Measurements from ENCODE around the gene C19orf33. TPM values are rescaled to one million over a fixed set of nuclear protein-coding genes. Genes with fewer than 3 reads are reported as not detected.

Gene C19orf33
- total RNA-seq, 1 experiment from 2014 or later = 135 TPM

DNA sequence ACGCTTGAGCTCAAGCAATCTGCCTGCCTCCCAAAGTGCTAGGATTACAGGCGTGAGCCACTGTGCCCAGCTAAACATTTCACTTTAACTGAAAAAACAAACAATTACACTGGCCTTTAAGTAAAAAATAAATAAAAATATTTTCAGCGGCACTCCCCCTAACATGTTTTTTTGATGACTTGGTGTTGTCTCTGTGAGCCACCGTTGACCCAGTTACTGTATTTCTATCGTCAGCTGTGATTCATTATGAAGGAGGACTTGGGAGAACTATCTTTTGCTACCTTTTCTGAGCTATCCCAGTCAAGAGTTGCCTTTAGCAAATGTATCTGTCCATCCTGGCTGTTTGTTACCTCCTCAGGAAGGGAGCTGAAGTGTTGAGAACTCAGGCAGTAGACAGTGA, 18.5 kb upstream of the C19orf33 start:
- ChIA-PET RAD21 (ENCODE audit: low non-redundant PET in 1 of 2, low total read pairs in 2 of 2, uncharacterized antibody in 2 of 2, unreplicated experiment in 2 of 2) (no interaction called here), CTCF (no interaction called here), POLR2A (interaction anchor here (1.3 kb wide), 1 partner anchor 21 kb away, joined by 12 read pairs; the partner anchor contains the start of gene SPINT2)
- BruUV-seq (replicated peaks) = no TSS peak
- H3K79me2 ChIP-seq (ENCODE audit: insufficient read depth, low read length) = peaks cover 55% of the 10 kb centered on the region
- intact Hi-C loops (cut with micrococcal nuclease) = no loop called here
- H2AFZ ChIP-seq (ENCODE audit: low read depth, low read length, poor library complexity, severe bottlenecking) = no peak overlapping the region
- H3K9me3 ChIP-seq (ENCODE audit: control insufficient read depth in 1 of 2, insufficient read depth in 1 of 2, low read depth in 1 of 2, low read length in 2 of 2) = no peaks in the 10 kb centered on the region
- H3K4me1 ChIP-seq (ENCODE audit: control insufficient read depth in 1 of 2, insufficient read depth in 2 of 2, low read length in 2 of 2) = peaks cover 0 to 5% of the 10 kb centered on the region in 2 experiments; a peak in 1 of 4 replicates
- H3K4me2 ChIP-seq (ENCODE audit: low read length) = no peak overlapping the region
- no peak for ATAC-seq
- no peak overlapping the region for H3K9ac ChIP-seq (ENCODE audit: low read length)
- H3K9me2 ChIP-seq (ENCODE audit: insufficient read depth) = no peaks in the 10 kb centered on the region
- H4K20me1 ChIP-seq (ENCODE audit: insufficient read depth) = peaks cover 4% of the 10 kb centered on the region; the same call in 1 of the 2 replicates
- no peaks in the 10 kb centered on the region for H3K27me3 ChIP-seq (ENCODE audit: insufficient read depth, low read length)
- no peak overlapping the region for H3K4me3 ChIP-seq (replicated peaks in 1 of 2; ENCODE audit: low read depth in 1 of 2, low read length in 2 of 2)
- DNase-seq (ENCODE audit: low read depth, low spot score) = no peak
- TF ChIP-seq POLR2A (IDR thresholded peaks at IDR 0.05; ENCODE audit: borderline replicate concordance, extremely low read depth, insufficient read depth, insufficient read length) = no peak
- no peak for TF ChIP-seq ELF1 (IDR thresholded peaks at IDR 0.05; ENCODE audit: borderline replicate concordance, low read depth)
- TF ChIP-seq, protein P1, sequence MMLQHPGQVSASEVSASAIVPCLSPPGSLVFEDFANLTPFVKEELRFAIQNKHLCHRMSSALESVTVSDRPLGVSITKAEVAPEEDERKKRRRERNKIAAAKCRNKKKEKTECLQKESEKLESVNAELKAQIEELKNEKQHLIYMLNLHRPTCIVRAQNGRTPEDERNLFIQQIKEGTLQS (IDR thresholded peaks at IDR 0.05) = no peak
- H3K36me3 ChIP-seq (ENCODE audit: control insufficient read depth in 1 of 2, insufficient read depth in 2 of 2, low read length in 2 of 2) = peaks cover 40 to 60% of the 10 kb centered on the region in 2 experiments
- H3K27ac ChIP-seq (ENCODE audit: low read depth, low read length) = no peak overlapping the region

- Histone ChIP-seq H4K20me1 (ENCODE audit: insufficient read depth) (no peaks in the 10 kb centered on the region), H3K4me3 (replicated peaks in 1 of 2; ENCODE audit: low read depth in 1 of 2, low read length in 2 of 2) (no peak overlapping the region), H3K9ac (ENCODE audit: low read length) (no peak overlapping the region), H3K9me3 (ENCODE audit: control insufficient read depth in 1 of 2, insufficient read depth in 1 of 2, low read depth in 1 of 2, low read length in 2 of 2) (no peaks in the 10 kb centered on the region), H3K4me2 (ENCODE audit: low read length) (no peak overlapping the region), H3K27ac (ENCODE audit: low read depth, low read length) (no peak overlapping the region), H3K9me2 (ENCODE audit: insufficient read depth) (no peaks in the 10 kb centered on the region), H3K4me1 (ENCODE audit: control insufficient read depth in 1 of 2, insufficient read depth in 2 of 2, low read length in 2 of 2) (no peaks in the 10 kb centered on the region), H3K27me3 (ENCODE audit: insufficient read depth, low read length) (no peaks in the 10 kb centered on the region), H3K79me2 (ENCODE audit: insufficient read depth, low read length) (peaks cover 35% of the 10 kb centered on the region), H3K36me3 (ENCODE audit: control insufficient read depth in 1 of 2, insufficient read depth in 2 of 2, low read length in 2 of 2) (peaks cover 53 to 73% of the 10 kb centered on the region in 2 experiments), H2AFZ (ENCODE audit: low read depth, low read length, poor library complexity, severe bottlenecking) (no peak overlapping the region)
- no peak for TF ChIP-seq CBX3 (IDR thresholded peaks at IDR 0.05; ENCODE audit: low read depth)
- TF ChIP-seq EGR1 (IDR thresholded peaks at IDR 0.05; ENCODE audit: low read depth) = no peak
- TF ChIP-seq, protein P2, sequence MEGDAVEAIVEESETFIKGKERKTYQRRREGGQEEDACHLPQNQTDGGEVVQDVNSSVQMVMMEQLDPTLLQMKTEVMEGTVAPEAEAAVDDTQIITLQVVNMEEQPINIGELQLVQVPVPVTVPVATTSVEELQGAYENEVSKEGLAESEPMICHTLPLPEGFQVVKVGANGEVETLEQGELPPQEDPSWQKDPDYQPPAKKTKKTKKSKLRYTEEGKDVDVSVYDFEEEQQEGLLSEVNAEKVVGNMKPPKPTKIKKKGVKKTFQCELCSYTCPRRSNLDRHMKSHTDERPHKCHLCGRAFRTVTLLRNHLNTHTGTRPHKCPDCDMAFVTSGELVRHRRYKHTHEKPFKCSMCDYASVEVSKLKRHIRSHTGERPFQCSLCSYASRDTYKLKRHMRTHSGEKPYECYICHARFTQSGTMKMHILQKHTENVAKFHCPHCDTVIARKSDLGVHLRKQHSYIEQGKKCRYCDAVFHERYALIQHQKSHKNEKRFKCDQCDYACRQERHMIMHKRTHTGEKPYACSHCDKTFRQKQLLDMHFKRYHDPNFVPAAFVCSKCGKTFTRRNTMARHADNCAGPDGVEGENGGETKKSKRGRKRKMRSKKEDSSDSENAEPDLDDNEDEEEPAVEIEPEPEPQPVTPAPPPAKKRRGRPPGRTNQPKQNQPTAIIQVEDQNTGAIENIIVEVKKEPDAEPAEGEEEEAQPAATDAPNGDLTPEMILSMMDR (IDR thresholded peaks at IDR 0.05 in 2 of 3, conservative IDR thresholded peaks at IDR 0.05 in 1 of 3; ENCODE audit: borderline replicate concordance in 1 of 3, insufficient read depth in 1 of 3, low read depth in 2 of 3, low read length in 2 of 3) = no peak
- TF ChIP-seq SIN3A (IDR thresholded peaks at IDR 0.05; ENCODE audit: low read depth) = no peak
- no peak for TF ChIP-seq ELF1 (IDR thresholded peaks at IDR 0.05; ENCODE audit: borderline replicate concordance, low read depth)
- no peak for TF ChIP-seq RAD21 (IDR thresholded peaks at IDR 0.05; ENCODE audit: low read depth)
- TF ChIP-seq SP1 (IDR thresholded peaks at IDR 0.05; ENCODE audit: low read depth) = no peak
- TF ChIP-seq POLR2A (IDR thresholded peaks at IDR 0.05; ENCODE audit: borderline replicate concordance, extremely low read depth, insufficient read depth, insufficient read length) = no peak
- no peak for TF ChIP-seq EZH2 (IDR thresholded peaks at IDR 0.05)
- TF ChIP-seq FOSL1 (IDR thresholded peaks at IDR 0.05; ENCODE audit: low read depth) = no peak
- ChIA-PET POLR2A (no interaction called here), CTCF (no interaction called here), RAD21 (ENCODE audit: low non-redundant PET in 1 of 2, low total read pairs in 2 of 2, uncharacterized antibody in 2 of 2, unreplicated experiment in 2 of 2) (no interaction called here)
- intact Hi-C loops (cut with micrococcal nuclease) = no loop called here
- no peak for ATAC-seq
- no TSS peak for BruUV-seq (replicated peaks)
- DNase-seq (ENCODE audit: low read depth, low spot score) = no peak
Observed at GRCh38 chr19:38287604-38288003, 16.4 kb upstream of the C19orf33 start.
